ENCODE results near the gene CPNE7. TPM values are rescaled to one million over a fixed set of nuclear protein-coding genes. Genes with fewer than 3 reads are reported as not detected.

The CPNE7 gene
- total and polyA plus RNA-seq, 9 of the 15 experiments (the other 6 are each of a cell fraction or from before 2014, with no cell fraction given): 0.30 to 73.4 (median 32.7) TPM

DNA sequence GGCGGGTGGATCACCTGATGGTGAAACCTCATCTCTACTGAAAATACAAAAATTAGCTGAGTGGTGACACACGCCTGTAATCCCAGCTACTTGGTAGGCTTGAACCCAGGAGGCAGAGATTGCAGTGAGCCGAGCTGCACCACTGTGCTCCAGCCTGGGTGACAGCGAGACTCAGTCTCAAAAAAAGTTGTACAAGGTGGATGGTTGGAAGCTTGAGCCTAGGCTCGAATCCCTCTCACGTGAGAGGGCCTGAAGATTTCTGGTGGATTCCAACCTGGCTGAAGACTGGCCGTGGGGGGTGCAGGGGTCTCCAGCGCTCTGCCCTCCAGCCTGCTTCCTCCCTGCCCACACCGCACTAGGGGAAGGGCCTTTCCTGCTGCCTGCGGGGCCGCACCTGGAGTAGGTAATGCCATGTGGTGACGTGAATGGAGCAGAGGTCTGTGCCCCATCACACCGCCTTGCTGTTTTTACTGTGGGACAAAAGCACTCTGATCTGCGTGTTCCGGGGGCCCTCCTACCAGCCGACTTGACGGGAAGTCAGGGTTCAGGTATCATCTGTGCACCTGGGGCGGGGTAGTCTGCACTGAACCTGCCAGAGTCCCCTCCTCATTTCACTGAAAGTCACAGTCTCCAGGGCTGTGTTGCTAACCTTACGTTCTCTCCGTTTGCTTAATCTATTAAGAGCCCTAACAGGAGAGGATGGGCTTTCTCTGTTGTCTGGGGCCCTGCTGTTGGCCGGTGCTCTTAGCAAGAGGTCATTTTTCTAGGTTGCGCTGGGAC lies 10.9 kb upstream of the CPNE7 start (continued):
- TF ChIP-seq, protein P1, sequence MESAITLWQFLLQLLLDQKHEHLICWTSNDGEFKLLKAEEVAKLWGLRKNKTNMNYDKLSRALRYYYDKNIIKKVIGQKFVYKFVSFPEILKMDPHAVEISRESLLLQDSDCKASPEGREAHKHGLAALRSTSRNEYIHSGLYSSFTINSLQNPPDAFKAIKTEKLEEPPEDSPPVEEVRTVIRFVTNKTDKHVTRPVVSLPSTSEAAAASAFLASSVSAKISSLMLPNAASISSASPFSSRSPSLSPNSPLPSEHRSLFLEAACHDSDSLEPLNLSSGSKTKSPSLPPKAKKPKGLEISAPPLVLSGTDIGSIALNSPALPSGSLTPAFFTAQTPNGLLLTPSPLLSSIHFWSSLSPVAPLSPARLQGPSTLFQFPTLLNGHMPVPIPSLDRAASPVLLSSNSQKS (CRISPR knock-in tag; IDR thresholded peaks at IDR 0.05): no peak
- no peak for TF ChIP-seq ZNF41 (CRISPR knock-in tag; conservative IDR thresholded peaks at IDR 0.05)
- TF ChIP-seq MAFG (tag; conservative IDR thresholded peaks at IDR 0.05): no peak
- peak; percentile 23 for TF ChIP-seq HNRNPLL (IDR thresholded peaks at IDR 0.05; ENCODE audit: low read depth, low read length, poor library complexity, severe bottlenecking)
- no peak for TF ChIP-seq ETV1 (tag; conservative IDR thresholded peaks at IDR 0.05; ENCODE audit: low read depth)
- TF ChIP-seq, protein P2, sequence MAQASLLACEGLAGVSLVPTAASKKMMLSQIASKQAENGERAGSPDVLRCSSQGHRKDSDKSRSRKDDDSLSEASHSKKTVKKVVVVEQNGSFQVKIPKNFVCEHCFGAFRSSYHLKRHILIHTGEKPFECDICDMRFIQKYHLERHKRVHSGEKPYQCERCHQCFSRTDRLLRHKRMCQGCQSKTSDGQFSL (CRISPR knock-in tag; IDR thresholded peaks at IDR 0.05): peak; percentile 90
- TF ChIP-seq, protein P2 (tag; IDR thresholded peaks at IDR 0.05): peak in 1 of 2 experiments; percentile 40; a peak in 1 of 4 replicates
- no peak for TF ChIP-seq FOXA1 (IDR thresholded peaks at IDR 0.05; ENCODE audit: borderline replicate concordance)
- TF ChIP-seq, protein P3, sequence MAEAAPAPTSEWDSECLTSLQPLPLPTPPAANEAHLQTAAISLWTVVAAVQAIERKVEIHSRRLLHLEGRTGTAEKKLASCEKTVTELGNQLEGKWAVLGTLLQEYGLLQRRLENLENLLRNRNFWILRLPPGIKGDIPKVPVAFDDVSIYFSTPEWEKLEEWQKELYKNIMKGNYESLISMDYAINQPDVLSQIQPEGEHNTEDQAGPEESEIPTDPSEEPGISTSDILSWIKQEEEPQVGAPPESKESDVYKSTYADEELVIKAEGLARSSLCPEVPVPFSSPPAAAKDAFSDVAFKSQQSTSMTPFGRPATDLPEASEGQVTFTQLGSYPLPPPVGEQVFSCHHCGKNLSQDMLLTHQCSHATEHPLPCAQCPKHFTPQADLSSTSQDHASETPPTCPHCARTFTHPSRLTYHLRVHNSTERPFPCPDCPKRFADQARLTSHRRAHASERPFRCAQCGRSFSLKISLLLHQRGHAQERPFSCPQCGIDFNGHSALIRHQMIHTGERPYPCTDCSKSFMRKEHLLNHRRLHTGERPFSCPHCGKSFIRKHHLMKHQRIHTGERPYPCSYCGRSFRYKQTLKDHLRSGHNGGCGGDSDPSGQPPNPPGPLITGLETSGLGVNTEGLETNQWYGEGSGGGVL (CRISPR knock-in tag; IDR thresholded peaks at IDR 0.05): no peak
- TF ChIP-seq ZNF239 (CRISPR knock-in tag; IDR thresholded peaks at IDR 0.05): no peak
- TF ChIP-seq, protein P4, sequence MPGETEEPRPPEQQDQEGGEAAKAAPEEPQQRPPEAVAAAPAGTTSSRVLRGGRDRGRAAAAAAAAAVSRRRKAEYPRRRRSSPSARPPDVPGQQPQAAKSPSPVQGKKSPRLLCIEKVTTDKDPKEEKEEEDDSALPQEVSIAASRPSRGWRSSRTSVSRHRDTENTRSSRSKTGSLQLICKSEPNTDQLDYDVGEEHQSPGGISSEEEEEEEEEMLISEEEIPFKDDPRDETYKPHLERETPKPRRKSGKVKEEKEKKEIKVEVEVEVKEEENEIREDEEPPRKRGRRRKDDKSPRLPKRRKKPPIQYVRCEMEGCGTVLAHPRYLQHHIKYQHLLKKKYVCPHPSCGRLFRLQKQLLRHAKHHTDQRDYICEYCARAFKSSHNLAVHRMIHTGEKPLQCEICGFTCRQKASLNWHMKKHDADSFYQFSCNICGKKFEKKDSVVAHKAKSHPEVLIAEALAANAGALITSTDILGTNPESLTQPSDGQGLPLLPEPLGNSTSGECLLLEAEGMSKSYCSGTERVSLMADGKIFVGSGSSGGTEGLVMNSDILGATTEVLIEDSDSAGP (CRISPR knock-in tag; IDR thresholded peaks at IDR 0.05): no peak
- peak; percentile 95 for TF ChIP-seq POLR2AphosphoS2 (IDR thresholded peaks at IDR 0.05; ENCODE audit: low read length)
- 0 out of 2 replicates have a peak, but pooled peaks have one; percentile 13 for TF ChIP-seq ZBED1 (IDR thresholded peaks at IDR 0.05)
- peak; percentile 56 for TF ChIP-seq CCNT2 (IDR thresholded peaks at IDR 0.05; ENCODE audit: borderline replicate concordance, extremely low read depth, insufficient read length, low read depth, low read length)
- TF ChIP-seq FIP1L1 (IDR thresholded peaks at IDR 0.05; ENCODE audit: low read depth, low read length, poor library complexity, severe bottlenecking): no peak
- TF ChIP-seq, protein P5, sequence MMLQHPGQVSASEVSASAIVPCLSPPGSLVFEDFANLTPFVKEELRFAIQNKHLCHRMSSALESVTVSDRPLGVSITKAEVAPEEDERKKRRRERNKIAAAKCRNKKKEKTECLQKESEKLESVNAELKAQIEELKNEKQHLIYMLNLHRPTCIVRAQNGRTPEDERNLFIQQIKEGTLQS (IDR thresholded peaks at IDR 0.05): no peak
- TF ChIP-seq, protein P5 (CRISPR knock-in tag; conservative IDR thresholded peaks at IDR 0.05): no peak
- TF ChIP-seq ZSCAN29 (IDR thresholded peaks at IDR 0.05): no peak
- no peak for TF ChIP-seq HIVEP1 (CRISPR knock-in tag; IDR thresholded peaks at IDR 0.05)
- TF ChIP-seq, protein P6, sequence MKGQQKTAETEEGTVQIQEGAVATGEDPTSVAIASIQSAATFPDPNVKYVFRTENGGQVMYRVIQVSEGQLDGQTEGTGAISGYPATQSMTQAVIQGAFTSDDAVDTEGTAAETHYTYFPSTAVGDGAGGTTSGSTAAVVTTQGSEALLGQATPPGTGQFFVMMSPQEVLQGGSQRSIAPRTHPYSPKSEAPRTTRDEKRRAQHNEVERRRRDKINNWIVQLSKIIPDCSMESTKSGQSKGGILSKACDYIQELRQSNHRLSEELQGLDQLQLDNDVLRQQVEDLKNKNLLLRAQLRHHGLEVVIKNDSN (CRISPR knock-in tag; IDR thresholded peaks at IDR 0.05): peak; percentile 26; the same call in 1 of the 2 replicates
- 0 out of 2 replicates have a peak, but pooled peaks have one; percentile 16 for TF ChIP-seq GABPB2 (CRISPR knock-in tag; conservative IDR thresholded peaks at IDR 0.05)

Measured in K562 (cell line).